Measurements from ENCODE around the gene TBCD.
"Not testable (repeated sequence)": the region's sequence is repeated elsewhere in the genome, so short reads cannot be mapped to it uniquely, and the experiment has no call there.

TBCD gene

GRCh38 chr17:82942166-82943130 lies 190.6 kb downstream of the TBCD start:
- Mint-ChIP-seq H3K4me3 (no peak overlapping the region), H3K9me3 (peaks cover 19% of the 10 kb centered on the region), H3K27me3 (no peaks in the 10 kb centered on the region), H3K27ac (peak overlapping the region; percentile 18), H3K4me1 (no peaks in the 10 kb centered on the region), H3K36me3 (peaks cover 54% of the 10 kb centered on the region)

DNA sequence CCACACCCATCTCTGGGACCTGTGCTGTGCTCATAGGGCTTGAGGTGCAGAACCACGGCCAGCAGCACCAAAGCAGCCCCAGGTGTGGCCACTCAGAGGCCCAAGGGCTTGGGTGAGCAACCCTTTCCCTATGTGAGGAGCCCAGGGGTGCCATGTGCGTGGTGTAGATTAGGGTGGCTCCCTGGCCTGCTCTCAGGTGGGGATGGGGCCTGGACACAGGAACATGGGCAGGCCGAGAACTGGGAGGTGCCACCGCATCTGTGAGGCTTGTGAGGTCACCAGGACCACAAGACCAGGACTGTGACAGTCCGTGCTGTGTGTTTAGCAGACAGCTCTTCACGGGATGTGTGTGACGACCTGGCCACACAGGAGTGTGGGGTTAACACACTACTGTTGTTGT lies 191.5 kb downstream of the TBCD start:
- Mint-ChIP-seq H3K27me3 (no peaks in the 10 kb centered on the region), H3K9me3 (peaks cover 23% of the 10 kb centered on the region), H3K4me1 (no peaks in the 10 kb centered on the region), H3K4me3 (no peak overlapping the region), H3K27ac (no peak overlapping the region), H3K36me3 (peaks cover 56% of the 10 kb centered on the region)

- peaks cover 53% of the 10 kb centered on the region for H3K36me3 Mint-ChIP-seq
- peaks cover 23% of the 10 kb centered on the region for H3K9me3 Mint-ChIP-seq
- no peak overlapping the region for H3K4me3 Mint-ChIP-seq
- H3K27ac Mint-ChIP-seq, result no peak overlapping the region
- H3K27me3 Mint-ChIP-seq, result no peaks in the 10 kb centered on the region
- H3K4me1 Mint-ChIP-seq, result no peaks in the 10 kb centered on the region
Observed at GRCh38 chr17:82943751-82944150, 191.9 kb downstream of the TBCD start.

DNA sequence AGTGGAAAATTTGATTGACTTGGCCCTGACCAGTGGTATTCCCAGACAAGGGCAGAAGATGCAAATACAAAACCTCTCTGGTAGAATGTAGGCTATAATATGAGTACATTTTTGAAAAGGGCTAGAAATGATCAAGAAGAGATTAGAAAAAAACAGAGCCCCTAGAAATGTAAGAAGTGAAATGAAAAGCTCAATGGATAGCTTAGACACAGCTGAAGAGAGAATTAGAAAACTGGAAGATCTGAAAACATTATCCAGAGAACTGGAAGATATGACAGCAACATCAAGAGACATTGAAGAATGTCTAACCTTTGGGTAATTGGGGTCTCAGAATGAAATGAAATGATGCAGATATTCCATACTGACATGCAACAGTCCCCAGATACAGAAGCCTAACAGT lies 193.1 kb downstream of the TBCD start:
- peaks cover 59% of the 10 kb centered on the region for H3K36me3 Mint-ChIP-seq
- no peaks in the 10 kb centered on the region for H3K27me3 Mint-ChIP-seq
- H3K27ac Mint-ChIP-seq, result peak overlapping the region; percentile 59
- peaks cover 23% of the 10 kb centered on the region for H3K9me3 Mint-ChIP-seq
- no peak overlapping the region for H3K4me3 Mint-ChIP-seq
- no peaks in the 10 kb centered on the region for H3K4me1 Mint-ChIP-seq

GRCh38 chr17:82946081-82946480 lies 194.2 kb downstream of the TBCD start:
- H3K27me3 Mint-ChIP-seq, result no peaks in the 10 kb centered on the region
- H3K4me1 Mint-ChIP-seq, result no peaks in the 10 kb centered on the region
- H3K4me3 Mint-ChIP-seq, result no peak overlapping the region
- H3K36me3 Mint-ChIP-seq, result peaks cover 62% of the 10 kb centered on the region
- peaks cover 23% of the 10 kb centered on the region for H3K9me3 Mint-ChIP-seq
- H3K27ac Mint-ChIP-seq, result no peak overlapping the region

DNA sequence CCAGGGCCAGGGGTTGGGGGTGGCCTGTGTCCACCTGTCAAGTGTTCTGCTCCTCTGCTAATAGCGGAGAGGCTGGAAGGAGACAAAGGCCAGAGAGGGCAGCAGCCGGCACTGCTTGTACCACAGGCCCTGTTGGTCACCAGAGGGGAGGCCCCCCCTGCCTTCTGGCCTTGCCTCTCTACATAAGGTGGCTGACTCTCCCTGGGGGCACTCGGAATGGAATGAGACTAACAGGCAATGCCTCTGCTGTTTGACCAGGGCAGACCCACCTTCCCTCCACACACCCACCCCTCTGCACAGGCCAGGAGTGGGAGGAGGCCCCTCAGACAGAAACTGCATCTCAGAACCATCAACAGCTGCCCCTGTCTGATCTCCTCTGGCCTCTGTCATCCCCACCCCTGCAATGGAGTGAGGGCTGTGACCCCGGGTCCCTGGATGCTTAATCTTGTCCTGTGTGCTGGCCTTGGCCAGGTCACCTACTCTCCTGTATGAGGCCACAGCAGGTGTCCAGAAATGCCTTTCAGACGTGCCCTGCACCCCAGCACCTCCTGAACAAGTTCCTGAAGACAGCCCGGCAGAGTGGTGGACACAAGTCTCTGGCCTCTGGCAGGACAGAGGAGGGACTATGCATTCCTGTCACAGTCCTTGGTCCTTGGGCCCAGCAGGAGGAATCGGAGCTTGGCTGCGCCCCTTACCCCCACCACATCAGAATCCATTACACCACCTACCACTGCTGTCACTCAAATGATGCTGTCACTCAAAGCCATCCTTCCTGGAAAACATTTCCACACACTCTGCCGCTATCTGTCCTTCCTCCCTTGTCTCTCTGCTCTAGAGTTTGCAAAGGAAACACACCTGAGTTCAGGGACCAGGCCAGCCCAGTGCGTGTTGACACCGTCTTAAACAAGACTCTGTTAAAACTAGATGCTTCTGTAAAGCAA lies 195.5 kb downstream of the TBCD start:
- peaks cover 62% of the 10 kb centered on the region for H3K36me3 Mint-ChIP-seq
- no peaks in the 10 kb centered on the region for H3K4me1 Mint-ChIP-seq
- H3K27ac Mint-ChIP-seq, result no peak overlapping the region
- H3K9me3 Mint-ChIP-seq, result peaks cover 23% of the 10 kb centered on the region
- no peaks in the 10 kb centered on the region for H3K27me3 Mint-ChIP-seq
- no peak overlapping the region for H3K4me3 Mint-ChIP-seq

GRCh38 chr17:82948081-82948511 lies 196.2 kb downstream of the TBCD start:
- Mint-ChIP-seq H3K9me3 (peaks cover 30% of the 10 kb centered on the region), H3K4me3 (no peak overlapping the region), H3K36me3 (peaks cover 62% of the 10 kb centered on the region), H3K27ac (no peak overlapping the region), H3K27me3 (no peaks in the 10 kb centered on the region), H3K4me1 (no peaks in the 10 kb centered on the region)

- no peak overlapping the region for H3K27ac Mint-ChIP-seq
- no peaks in the 10 kb centered on the region for H3K27me3 Mint-ChIP-seq
- H3K4me1 Mint-ChIP-seq, result no peaks in the 10 kb centered on the region
- no peak overlapping the region for H3K4me3 Mint-ChIP-seq
- H3K9me3 Mint-ChIP-seq, result peaks cover 36% of the 10 kb centered on the region
- H3K36me3 Mint-ChIP-seq, result peaks cover 63% of the 10 kb centered on the region
Observed at GRCh38 chr17:82948957-82949356, 197.1 kb downstream of the TBCD start.

DNA sequence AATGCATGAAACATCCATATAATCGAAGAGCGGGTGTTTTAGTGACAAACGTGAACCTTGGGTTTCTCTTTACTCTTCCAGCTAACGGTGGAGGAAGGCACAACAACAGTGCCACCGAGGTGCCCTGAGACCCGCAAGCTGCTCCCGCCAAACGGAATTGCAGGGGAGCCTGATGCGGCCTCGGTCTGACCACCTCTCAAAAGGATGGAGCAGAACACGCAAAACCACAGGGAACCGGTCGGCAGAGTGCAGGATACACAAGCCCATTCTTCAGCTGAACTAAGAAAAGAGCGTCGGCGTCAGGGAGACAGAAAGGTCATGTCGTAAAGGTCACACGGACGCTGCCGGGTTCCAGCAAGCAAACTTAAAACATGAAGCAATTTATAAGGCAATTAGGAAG lies 197.5 kb downstream of the TBCD start:
- Mint-ChIP-seq H3K9me3 (peaks cover 40% of the 10 kb centered on the region), H3K27ac (no peak overlapping the region), H3K4me1 (no peaks in the 10 kb centered on the region), H3K27me3 (no peaks in the 10 kb centered on the region), H3K36me3 (peaks cover 63% of the 10 kb centered on the region), H3K4me3 (no peak overlapping the region)

DNA sequence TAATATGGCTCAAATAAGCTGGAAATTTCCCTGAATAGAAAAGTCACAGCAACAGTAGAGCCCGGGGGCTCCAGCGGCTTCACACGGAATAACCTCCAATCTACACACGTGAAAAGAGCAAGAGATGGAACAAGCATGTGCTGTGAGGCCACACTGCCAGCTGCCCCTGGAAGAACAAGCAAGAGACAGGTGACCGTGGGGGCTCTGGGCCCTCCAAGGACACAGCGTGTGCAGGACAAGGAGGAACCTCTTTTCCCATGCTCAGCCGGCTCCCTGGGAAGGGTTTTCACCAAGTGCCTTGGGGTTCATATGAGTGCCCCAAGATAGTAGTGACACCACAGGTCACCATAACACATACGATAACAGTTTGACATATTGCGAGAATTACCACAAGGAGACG lies 198.1 kb downstream of the TBCD start:
- H3K9me3 Mint-ChIP-seq, result peaks cover 36% of the 10 kb centered on the region
- H3K36me3 Mint-ChIP-seq, result peaks cover 61% of the 10 kb centered on the region
- H3K4me3 Mint-ChIP-seq, result no peak overlapping the region
- H3K27me3 Mint-ChIP-seq, result no peaks in the 10 kb centered on the region
- no peak overlapping the region for H3K27ac Mint-ChIP-seq
- no peaks in the 10 kb centered on the region for H3K4me1 Mint-ChIP-seq

DNA sequence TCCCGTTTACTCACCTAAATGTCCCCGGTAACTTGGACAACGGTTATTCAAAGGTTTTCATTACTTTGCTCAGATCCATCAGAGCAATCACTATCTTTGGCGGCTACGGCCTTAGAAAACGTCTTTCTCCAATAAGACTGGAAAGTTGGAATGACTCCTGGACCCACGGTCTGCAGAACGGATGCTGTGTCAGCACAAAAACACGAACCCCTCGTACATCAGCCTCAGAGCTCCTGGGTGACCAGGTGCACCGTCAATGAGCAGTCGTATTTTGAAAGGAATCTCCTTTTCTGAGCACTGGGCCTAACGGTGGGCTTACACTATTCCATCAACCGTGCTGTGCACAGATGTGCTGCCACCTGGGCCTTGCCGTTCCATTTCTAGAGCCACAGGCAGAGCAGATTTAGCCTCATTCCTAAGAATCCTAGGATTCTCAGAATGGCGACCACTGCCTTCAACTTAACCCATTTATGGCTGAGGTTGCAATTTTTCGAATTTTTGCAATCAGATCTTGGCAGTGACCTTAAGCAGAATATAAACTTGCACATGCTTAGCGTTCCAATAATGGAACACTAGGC lies 198.7 kb downstream of the TBCD start:
- H3K27ac Mint-ChIP-seq, result no peak overlapping the region
- peaks cover 31% of the 10 kb centered on the region for H3K9me3 Mint-ChIP-seq
- H3K36me3 Mint-ChIP-seq, result peaks cover 61% of the 10 kb centered on the region
- no peaks in the 10 kb centered on the region for H3K27me3 Mint-ChIP-seq
- H3K4me1 Mint-ChIP-seq, result no peaks in the 10 kb centered on the region
- H3K4me3 Mint-ChIP-seq, result no peak overlapping the region

GRCh38 chr17:82952019-82952418 lies 200.2 kb downstream of the TBCD start:
- Mint-ChIP-seq H3K4me1 (no peaks in the 10 kb centered on the region), H3K27me3 (no peaks in the 10 kb centered on the region), H3K9me3 (peaks cover 21% of the 10 kb centered on the region), H3K36me3 (peaks cover 54% of the 10 kb centered on the region), H3K27ac (no peak overlapping the region), H3K4me3 (no peak overlapping the region)

- not testable (repeated sequence) for H3K27ac Mint-ChIP-seq, H3K4me3 Mint-ChIP-seq, H3K4me1 Mint-ChIP-seq, H3K27me3 Mint-ChIP-seq
- Mint-ChIP-seq H3K9me3 (peaks cover 17% of the 10 kb centered on the region), H3K36me3 (peaks cover 37% of the 10 kb centered on the region)
Observed at GRCh38 chr17:82955106-82955505, 203.2 kb downstream of the TBCD start.

DNA sequence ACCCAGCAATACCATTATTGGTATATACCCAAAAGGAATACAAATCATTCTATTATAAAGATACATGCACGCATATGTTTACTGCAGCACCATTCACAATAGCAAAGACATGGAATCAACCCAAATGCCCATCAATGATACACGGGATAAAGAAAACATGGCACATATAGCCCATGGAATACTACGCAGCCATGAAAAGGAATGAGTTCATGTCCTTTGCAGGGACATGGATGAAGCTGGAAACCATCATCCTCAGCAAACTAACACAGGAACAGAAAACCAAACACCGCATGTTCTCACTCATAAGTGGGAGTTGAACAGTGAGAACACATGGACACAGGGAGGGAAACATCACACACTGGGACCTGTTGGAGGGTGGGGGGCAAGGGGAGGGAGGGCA lies 203.8 kb downstream of the TBCD start:
- H3K4me1 Mint-ChIP-seq, H3K27me3 Mint-ChIP-seq, H3K27ac Mint-ChIP-seq, H3K4me3 Mint-ChIP-seq: not testable (repeated sequence)
- Mint-ChIP-seq H3K36me3 (peaks cover 35% of the 10 kb centered on the region), H3K9me3 (peaks cover 17% of the 10 kb centered on the region)

DNA sequence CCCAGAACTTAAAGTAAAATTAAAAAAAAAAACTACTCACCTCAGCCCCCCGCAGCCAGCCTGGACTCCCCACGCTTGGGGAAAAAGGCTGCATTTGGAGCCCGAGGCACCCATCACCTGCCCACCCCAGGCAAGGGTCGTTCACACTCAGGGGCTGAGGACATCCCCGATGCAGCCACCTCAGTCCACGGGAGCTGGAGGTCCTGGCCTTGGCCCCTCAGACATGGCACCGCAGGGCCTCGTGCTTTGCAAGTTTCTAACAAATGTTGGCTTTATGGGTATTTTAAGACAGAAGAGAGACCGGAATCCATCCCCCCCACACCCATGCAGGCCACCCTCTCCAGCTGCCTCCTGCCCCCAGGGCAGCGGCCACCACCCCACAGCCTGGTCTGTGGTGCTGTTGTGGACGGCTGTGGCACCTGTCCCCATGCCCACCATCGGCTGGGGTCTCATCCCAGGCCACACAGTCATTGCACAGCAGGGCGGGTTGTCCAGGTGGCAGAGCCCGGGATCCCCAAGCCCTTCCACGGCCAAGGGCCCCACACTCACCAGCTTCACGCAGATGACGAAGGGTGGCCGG lies 204.4 kb downstream of the TBCD start:
- Mint-ChIP-seq H3K9me3 (peaks cover 17% of the 10 kb centered on the region), H3K27ac (no peak overlapping the region), H3K4me1 (no peaks in the 10 kb centered on the region), H3K4me3 (no peak overlapping the region), H3K36me3 (peaks cover 35% of the 10 kb centered on the region), H3K27me3 (no peaks in the 10 kb centered on the region)

All from activated naive CD4-positive, alpha-beta T cell treated with anti-CD3 and anti-CD28 coated beads, Interleukin-2, amount 50 U/mL, for 24 hours (primary cell).